ENCODE measurements around the gene SORCS2. TPM values are rescaled to one million over a fixed set of nuclear protein-coding genes. Genes with fewer than 3 reads are reported as not detected.

The SORCS2 gene
- total RNA-seq, 4 donors from 2014 or later: 1.1 to 2.5 (median 2.0) TPM

GRCh38 chr4:7673121-7673520 lies 480.8 kb downstream of the SORCS2 start:
- intact Hi-C loops (cut with DNase I): no loop called here
- H3K4me1 ChIP-seq: no peaks in the 10 kb centered on the region
- H3K27me3 ChIP-seq: peaks cover 0 to 7% (median 0%) of the 10 kb centered on the region in 4 donors
- no peak overlapping the region for H3K27ac ChIP-seq
- TF ChIP-seq POLR2A (IDR thresholded peaks at IDR 0.05) (no peak), CTCF (IDR thresholded peaks at IDR 0.05) (no peak)
- H3K9me3 ChIP-seq: no peaks in the 10 kb centered on the region
- no peak for DNase-seq
- WGBS, 2 donors: 79 to 90% methylated on average over 9 of the region's 9 CpGs
- no peak overlapping the region for H3K4me3 ChIP-seq
- no peaks in the 10 kb centered on the region for H3K36me3 ChIP-seq

GRCh38 chr4:7674706-7675105 lies 482.4 kb downstream of the SORCS2 start:
- H3K4me3 ChIP-seq: no peak overlapping the region
- WGBS, 2 donors: 37 to 79% methylated on average over 2 to 6 of the region's 7 CpGs
- no peaks in the 10 kb centered on the region for H3K36me3 ChIP-seq
- TF ChIP-seq CTCF (IDR thresholded peaks at IDR 0.05): no peak
- TF ChIP-seq POLR2A (IDR thresholded peaks at IDR 0.05): no peak
- H3K27me3 ChIP-seq: peaks cover 0 to 16% (median 0%) of the 10 kb centered on the region in 4 donors
- H3K4me1 ChIP-seq: no peaks in the 10 kb centered on the region
- intact Hi-C loops (cut with DNase I): no loop called here
- no peak overlapping the region for H3K27ac ChIP-seq
- no peak for DNase-seq
- H3K9me3 ChIP-seq: no peaks in the 10 kb centered on the region

GRCh38 chr4:7675136-7675535 lies 482.8 kb downstream of the SORCS2 start:
- H3K36me3 ChIP-seq: no peaks in the 10 kb centered on the region
- intact Hi-C loops (cut with DNase I): no loop called here
- no peak overlapping the region for H3K27ac ChIP-seq
- TF ChIP-seq CTCF (IDR thresholded peaks at IDR 0.05) (no peak), POLR2A (IDR thresholded peaks at IDR 0.05) (no peak)
- no peak for DNase-seq
- H3K27me3 ChIP-seq: peaks cover 0 to 16% (median 0%) of the 10 kb centered on the region in 4 donors
- no peaks in the 10 kb centered on the region for H3K4me1 ChIP-seq
- WGBS, 2 donors: 83% methylated on average over 2 of the region's 6 CpGs; no CpG with 5 or more reads in 1 of the 2 donors
- H3K4me3 ChIP-seq: no peak overlapping the region
- H3K9me3 ChIP-seq: no peaks in the 10 kb centered on the region

GRCh38 chr4:7675612-7676320 lies 483.4 kb downstream of the SORCS2 start:
- Histone ChIP-seq H3K36me3 (no peaks in the 10 kb centered on the region), H3K27ac (no peak overlapping the region), H3K27me3 (peaks cover 0 to 16% (median 0%) of the 10 kb centered on the region in 4 donors), H3K4me1 (no peaks in the 10 kb centered on the region), H3K9me3 (no peaks in the 10 kb centered on the region), H3K4me3 (no peak overlapping the region)
- TF ChIP-seq POLR2A (IDR thresholded peaks at IDR 0.05) (no peak), CTCF (IDR thresholded peaks at IDR 0.05) (no peak)
- intact Hi-C loops (cut with DNase I): no loop called here
- WGBS, 2 donors: 83 to 85% methylated on average over 8 to 24 of the region's 28 CpGs
- no peak for DNase-seq

- Histone ChIP-seq H3K4me3 (no peak overlapping the region), H3K4me1 (no peaks in the 10 kb centered on the region), H3K9me3 (no peaks in the 10 kb centered on the region), H3K27ac (no peak overlapping the region), H3K36me3 (no peaks in the 10 kb centered on the region), H3K27me3 (peaks cover 0 to 17% (median 0%) of the 10 kb centered on the region in 4 donors)
- 45 to 50% methylated on average over 4 of the region's 4 CpGs for WGBS, 2 donors
- TF ChIP-seq POLR2A (IDR thresholded peaks at IDR 0.05) (no peak), CTCF (IDR thresholded peaks at IDR 0.05) (no peak)
- no peak for DNase-seq
- intact Hi-C loops (cut with DNase I): no loop called here
Observed at GRCh38 chr4:7676398-7676922, 484.1 kb downstream of the SORCS2 start.

Data from esophagus squamous epithelium (tissue), 5 donors.